NCI-H748 treated with DMSO at 0.1 percent for 48 hours (cell line): ENCODE measurements around the gene PM20D2.

ENCODE experiments used
- DNase-seq: peaks from one replicate; lab custom pipeline; 2025; lab: John Stamatoyannopoulos, UW

The PM20D2 gene

DNA sequence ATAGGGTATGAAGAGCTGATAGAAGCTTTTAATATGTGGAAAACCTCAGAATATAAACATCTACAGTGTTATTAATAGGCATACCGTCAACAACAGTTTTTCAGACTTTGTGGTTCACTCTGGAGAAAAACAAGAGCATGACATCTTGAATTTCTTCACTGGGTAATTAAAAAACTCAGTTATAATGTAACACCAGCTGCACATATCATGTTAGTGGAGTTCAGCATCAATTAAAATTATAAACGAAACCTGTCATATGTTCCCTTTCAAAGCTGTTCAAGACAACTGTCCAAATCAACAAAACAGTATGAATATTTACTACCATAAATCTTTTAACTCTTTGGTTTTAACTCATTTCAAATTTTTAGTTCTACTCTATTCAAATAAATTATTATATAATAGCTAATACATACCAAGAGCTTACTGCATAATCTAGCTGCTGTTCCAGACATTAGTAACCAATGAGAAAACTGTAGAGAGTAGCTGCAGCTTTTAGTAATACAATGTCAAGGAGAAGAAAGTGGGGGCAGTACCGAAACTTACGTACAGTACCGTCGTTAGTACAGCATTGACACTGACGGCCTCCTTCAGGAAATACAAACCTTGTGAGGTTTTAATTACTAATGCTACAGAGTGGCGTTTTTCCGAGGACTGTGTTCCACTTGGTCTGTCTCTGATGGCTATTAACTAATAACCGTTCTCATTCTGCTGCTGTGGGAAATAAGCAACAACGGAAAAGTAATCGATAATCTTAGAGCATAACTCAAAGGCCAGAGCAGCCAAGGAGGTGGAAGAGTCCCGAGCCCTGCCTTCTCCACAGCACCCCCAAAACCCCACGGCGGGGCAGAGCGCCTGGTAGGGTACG is 532 bp upstream of the PM20D2 start:
- peak; percentile 78 for DNase-seq

GRCh38 chr6:89146718-89147700 is 1.2 kb downstream of the PM20D2 start:
- DNase-seq = peak; percentile 6

GRCh38 chr6:89148016-89148750 is 2.3 kb downstream of the PM20D2 start:
- DNase-seq = no peak

DNA sequence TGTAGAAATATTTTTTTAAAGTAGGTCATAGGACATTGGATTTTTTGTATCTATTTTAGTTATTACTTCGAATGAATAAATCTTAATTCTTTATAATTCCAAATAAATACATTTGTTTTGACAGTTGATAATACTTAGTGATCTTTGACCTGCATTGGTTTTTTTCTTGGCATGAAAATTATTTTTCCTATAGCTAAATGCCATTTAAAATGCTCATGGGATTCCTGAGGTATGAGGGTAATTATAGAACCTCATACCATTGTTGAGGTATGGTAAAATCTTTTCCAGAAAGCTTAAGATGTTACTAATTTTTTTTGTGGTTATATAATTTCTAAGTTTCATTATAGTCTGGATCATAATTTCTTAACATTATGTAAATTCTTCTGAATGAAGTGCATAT is 8.3 kb downstream of the PM20D2 start:
- no peak for DNase-seq

DNA sequence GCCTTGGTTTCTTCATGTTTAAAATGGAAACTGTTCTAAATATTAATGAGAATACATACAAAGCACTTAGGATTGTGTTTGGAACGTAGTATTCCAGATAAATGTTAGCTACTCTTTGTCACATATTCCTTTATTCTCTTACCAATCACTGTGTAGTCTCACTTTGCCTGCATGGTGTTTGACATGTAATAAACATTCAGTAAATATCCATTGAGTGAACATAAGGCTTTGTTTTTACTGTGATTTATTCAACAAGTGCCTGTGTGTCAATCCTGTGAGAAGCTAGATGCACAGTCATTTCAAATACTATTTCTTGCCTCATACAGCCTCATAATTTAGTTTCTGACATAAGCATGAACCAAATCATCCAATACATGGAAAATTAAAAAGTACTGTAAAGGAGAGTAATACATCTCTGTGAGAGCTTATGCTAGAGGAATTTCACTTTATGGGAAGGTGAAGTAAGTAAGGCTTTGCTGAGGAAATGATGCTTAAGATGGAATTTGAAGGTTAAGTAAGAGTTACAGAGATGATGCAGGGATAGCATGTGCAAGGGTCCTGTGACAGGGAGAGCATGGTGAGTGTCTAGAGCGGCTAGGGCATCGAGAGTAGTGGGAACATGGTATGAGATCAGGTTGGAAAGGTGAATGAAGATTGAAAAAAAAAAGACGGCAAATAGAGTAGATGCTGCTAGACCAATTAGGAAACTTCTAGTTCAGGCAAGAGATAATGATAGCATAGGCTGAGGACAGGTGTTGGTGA is 14.7 kb downstream of the PM20D2 start:
- no peak for DNase-seq

- DNase-seq = no peak
Observed at GRCh38 chr6:89161326-89162046, 15.6 kb downstream of the PM20D2 start.

- no peak for DNase-seq
Observed at GRCh38 chr6:89162047-89162371, 16.2 kb downstream of the PM20D2 start.

- no peak for DNase-seq
Observed at GRCh38 chr6:89172131-89172530, 26.3 kb downstream of the PM20D2 start.

DNA sequence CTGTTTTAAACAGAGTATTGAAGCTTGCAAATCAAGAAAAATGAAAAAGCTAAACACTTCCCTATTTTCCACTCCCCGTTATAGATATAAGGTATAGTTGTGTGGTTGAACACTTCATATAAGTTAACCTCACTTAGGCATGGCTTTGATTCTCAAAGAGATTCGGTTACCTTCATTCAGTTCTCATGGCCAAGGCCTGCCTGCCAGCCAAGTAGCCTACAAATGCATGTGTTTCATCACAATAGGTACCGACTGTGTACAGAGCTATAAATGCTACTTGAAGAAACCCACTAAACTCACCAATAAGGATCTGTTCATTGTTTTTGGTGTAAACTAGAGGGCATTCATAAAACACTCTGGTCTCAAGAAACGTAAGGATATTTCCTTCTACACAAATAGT is 27.8 kb downstream of the PM20D2 start:
- no peak for DNase-seq

- no peak for DNase-seq
Observed at GRCh38 chr6:89180112-89180511, 34.3 kb downstream of the PM20D2 start.

DNA sequence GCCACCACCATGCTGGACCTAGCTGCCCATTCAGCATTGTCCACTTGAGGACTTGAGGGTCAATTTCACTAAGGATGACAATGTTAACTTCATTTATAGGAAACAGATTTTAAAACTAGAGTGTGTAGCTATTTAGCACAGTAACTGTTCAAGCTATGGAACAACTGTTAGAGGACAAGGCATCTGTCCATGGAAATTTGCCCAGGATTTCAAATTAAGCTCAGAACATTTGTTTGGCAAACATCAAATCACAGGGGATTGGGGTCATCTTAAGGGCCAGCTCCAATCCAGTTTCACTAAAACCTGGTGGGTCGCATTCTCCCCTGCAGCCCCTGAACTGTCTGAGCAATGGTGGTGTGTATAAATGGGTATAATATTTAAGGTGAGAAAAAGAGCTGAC is 35.1 kb downstream of the PM20D2 start:
- DNase-seq = no peak

- no peak for DNase-seq
Observed at GRCh38 chr6:89183294-89183693, 37.4 kb downstream of the PM20D2 start.

DNA sequence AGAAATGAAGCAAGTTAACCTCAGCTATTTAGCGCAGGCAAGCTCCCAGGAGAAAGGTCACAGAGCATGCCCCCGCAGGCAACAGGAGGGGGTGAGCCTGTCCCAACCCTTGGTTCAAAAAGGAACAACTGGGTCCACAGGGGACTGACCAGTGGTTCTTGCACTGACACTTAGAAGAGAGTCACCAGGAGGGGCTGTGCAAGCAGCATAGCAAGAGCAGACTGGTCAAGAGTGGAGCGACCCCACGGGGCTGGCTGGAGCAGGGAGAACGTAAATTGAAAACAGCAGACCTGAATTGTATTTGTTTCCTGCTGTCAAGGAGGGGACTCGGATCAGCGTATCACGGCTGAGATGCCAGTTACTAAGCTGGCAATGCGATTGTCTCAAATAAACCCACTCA is 38.5 kb downstream of the PM20D2 start:
- no peak for DNase-seq

DNA sequence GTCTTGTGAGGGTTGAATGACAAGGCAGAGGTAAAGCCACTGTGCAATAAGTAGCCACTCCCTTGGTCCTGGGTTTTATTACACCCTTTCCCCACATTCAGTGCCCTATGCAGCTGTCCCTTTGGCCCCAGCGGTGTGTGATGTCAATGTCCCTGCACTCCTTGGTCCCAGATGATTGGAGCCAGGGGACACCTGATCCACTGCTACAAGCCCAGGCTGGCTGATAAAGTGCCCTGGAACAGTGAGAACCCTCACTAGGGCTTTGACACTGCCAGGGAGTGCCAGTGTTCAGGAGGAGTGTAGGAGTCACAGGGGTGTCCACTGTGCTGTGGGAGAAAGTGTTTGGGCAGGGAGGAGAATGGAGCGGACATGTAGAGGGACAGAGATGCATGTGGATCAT is 40.9 kb downstream of the PM20D2 start:
- DNase-seq = no peak

GRCh38 chr6:89187504-89187903 is 41.6 kb downstream of the PM20D2 start:
- DNase-seq = no peak

DNA sequence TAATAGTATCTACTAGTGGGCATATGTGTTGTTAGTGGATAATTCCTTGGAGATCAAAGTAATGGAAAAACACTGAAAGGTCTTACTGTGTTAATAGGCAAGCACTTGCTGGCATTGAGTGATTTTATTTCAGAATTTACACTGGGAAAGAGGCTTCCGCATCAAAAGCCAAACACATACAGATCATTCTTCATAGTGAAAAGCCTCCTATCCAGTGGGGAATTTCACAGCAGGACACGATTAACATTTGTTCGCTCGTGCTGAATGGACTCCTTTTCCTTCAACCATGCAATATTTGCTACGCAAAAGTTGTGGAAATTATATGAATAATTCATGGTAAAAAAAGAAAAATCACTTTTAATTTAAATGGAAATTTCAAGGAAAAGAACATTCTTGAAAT is 44.9 kb downstream of the PM20D2 start:
- no peak for DNase-seq

GRCh38 chr6:89194559-89194958 is 48.7 kb downstream of the PM20D2 start:
- no peak for DNase-seq

DNA sequence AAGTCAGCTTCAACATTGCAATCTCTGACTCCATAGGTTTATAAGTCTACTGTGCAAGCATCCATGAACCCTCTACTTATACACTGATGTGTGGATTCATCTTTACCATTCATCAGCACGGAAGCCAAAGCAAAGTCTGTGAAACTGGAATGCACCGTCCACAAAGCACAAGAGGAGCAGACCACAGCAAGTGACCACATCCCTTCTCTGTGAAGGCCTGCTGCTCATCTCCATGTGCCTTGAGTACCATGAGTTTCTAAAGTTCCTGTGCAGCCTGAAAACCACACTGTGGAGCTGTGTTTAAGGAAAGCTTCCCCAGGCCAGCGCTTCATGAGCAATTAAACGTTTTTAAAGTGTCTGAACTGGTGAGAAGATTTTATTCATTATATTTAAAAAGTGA is 51.3 kb downstream of the PM20D2 start:
- no peak for DNase-seq

- DNase-seq = no peak
Observed at GRCh38 chr6:89198235-89198634, 52.4 kb downstream of the PM20D2 start.

- no peak for DNase-seq
Observed at GRCh38 chr6:89199579-89199978, 53.7 kb downstream of the PM20D2 start.

- no peak for DNase-seq
Observed at GRCh38 chr6:89200706-89201215, 54.9 kb downstream of the PM20D2 start.
